SJSA1 (cell line): ENCODE data around the gene STARD3. TPM values are rescaled to one million over a fixed set of nuclear protein-coding genes. Genes with fewer than 3 reads are reported as not detected.

Experiments used
- DNase-seq, 2 experiments: peaks; one replicate each; pipeline ENCODE4 v3.0.0-alpha.2; 2015 to 2020; ENCODE audit warnings: low spot score in 2 of 2, low read depth in 1 of 2
- H3K27ac ChIP-seq: fragments of 250-450 bp; sonication (Bioruptor Pico); 2 replicates; pipeline ENCODE4 v1.5.1; 2020; ENCODE audit warnings: mild to moderate bottlenecking, moderate library complexity
- H3K27me3 ChIP-seq: fragments of 250-450 bp; sonication (Bioruptor Pico); replicated peaks from 2 replicates; pipeline ENCODE4 v1.5.1; 2020; ENCODE audit warnings: mild to moderate bottlenecking, moderate library complexity
- H3K36me3 ChIP-seq: fragments of 250-450 bp; sonication (Bioruptor Pico); 2 replicates; pipeline ENCODE4 v1.5.1; 2020; ENCODE audit warnings: mild to moderate bottlenecking
- H3K4me1 ChIP-seq: fragments of 250-450 bp; sonication (Bioruptor Pico); replicated peaks from 2 replicates; pipeline ENCODE4 v1.6.1; 2021; ENCODE audit warnings: mild to moderate bottlenecking
- H3K4me3 ChIP-seq: fragments of 250-450 bp; sonication (Bioruptor Pico); 2 replicates; pipeline ENCODE4 v1.5.1; 2020; ENCODE audit warnings: mild to moderate bottlenecking
- H3K9me3 ChIP-seq: fragments of 250-450 bp; sonication (Bioruptor Pico); replicated peaks from 2 replicates; pipeline ENCODE4 v1.5.1; 2020; ENCODE audit warnings: mild to moderate bottlenecking
- total RNA-seq: library from RNA; depleted of rRNA; stranded (reverse); fragments of >200 nt; shearing (Covaris generic); gene quantifications from 2 replicates; pipeline ENCODE4 v1.2.3, GENCODE V29; 2014

The STARD3 gene
- total RNA-seq, 1 experiment from 2014 or later = 27.8 TPM

- Histone ChIP-seq H3K4me3 (no peak overlapping the region), H3K36me3 (no peaks in the 10 kb centered on the region; the same call in 1 of the 2 replicates), H3K27me3 (no peaks in the 10 kb centered on the region), H3K27ac (no peak overlapping the region), H3K4me1 (peaks cover 14% of the 10 kb centered on the region), H3K9me3 (no peaks in the 10 kb centered on the region)
- DNase-seq = no peak
Observed at GRCh38 chr17:39642291-39643074, 5.5 kb downstream of the STARD3 start.

- Histone ChIP-seq H3K36me3 (no peaks in the 10 kb centered on the region; the same call in 1 of the 2 replicates), H3K27me3 (no peaks in the 10 kb centered on the region), H3K27ac (no peak overlapping the region), H3K4me1 (peaks cover 8% of the 10 kb centered on the region), H3K4me3 (no peak overlapping the region), H3K9me3 (no peaks in the 10 kb centered on the region)
- DNase-seq = no peak
Observed at GRCh38 chr17:39643271-39643670, 6.3 kb downstream of the STARD3 start.

- H3K36me3 ChIP-seq = no peaks in the 10 kb centered on the region; the same call in 1 of the 2 replicates
- no peaks in the 10 kb centered on the region for H3K9me3 ChIP-seq
- no peak overlapping the region for H3K4me3 ChIP-seq
- no peak for DNase-seq
- no peak overlapping the region for H3K27ac ChIP-seq
- no peaks in the 10 kb centered on the region for H3K27me3 ChIP-seq
- H3K4me1 ChIP-seq = peaks cover 11% of the 10 kb centered on the region
Observed at GRCh38 chr17:39647256-39647655, 10.3 kb downstream of the STARD3 start.

- Histone ChIP-seq H3K36me3 (peaks cover 4% of the 10 kb centered on the region), H3K27ac (no peak overlapping the region)
Observed at GRCh38 chr17:39648616-39649366, 11.8 kb downstream of the STARD3 start.

GRCh38 chr17:39650121-39650579 lies 13.2 kb downstream of the STARD3 start:
- peaks cover 8% of the 10 kb centered on the region for H3K36me3 ChIP-seq
- H3K27me3 ChIP-seq = no peaks in the 10 kb centered on the region
- DNase-seq = no peak
- no peak overlapping the region for H3K4me3 ChIP-seq
- H3K27ac ChIP-seq = no peak overlapping the region
- no peaks in the 10 kb centered on the region for H3K9me3 ChIP-seq
- H3K4me1 ChIP-seq = peaks cover 17% of the 10 kb centered on the region

More at GRCh38 chr17:39648616-39649366, 11.8 kb downstream of the STARD3 start:
- no peaks in the 10 kb centered on the region for H3K27me3 ChIP-seq
- DNase-seq = no peak
- no peak overlapping the region for H3K4me3 ChIP-seq
- peaks cover 17% of the 10 kb centered on the region for H3K4me1 ChIP-seq
- no peaks in the 10 kb centered on the region for H3K9me3 ChIP-seq

GRCh38 chr17:39651923-39652586 lies 15.1 kb downstream of the STARD3 start:
- Histone ChIP-seq H3K4me1 (peaks cover 17% of the 10 kb centered on the region), H3K4me3 (no peak overlapping the region), H3K27ac (no peak overlapping the region), H3K27me3 (no peaks in the 10 kb centered on the region), H3K9me3 (no peaks in the 10 kb centered on the region), H3K36me3 (peaks cover 8% of the 10 kb centered on the region)
- DNase-seq = no peak

- H3K4me3 ChIP-seq = no peak overlapping the region
- H3K36me3 ChIP-seq = peaks cover 8% of the 10 kb centered on the region
- no peak overlapping the region for H3K27ac ChIP-seq
- no peaks in the 10 kb centered on the region for H3K9me3 ChIP-seq
- DNase-seq = no peak
- H3K4me1 ChIP-seq = peaks cover 17% of the 10 kb centered on the region
- no peaks in the 10 kb centered on the region for H3K27me3 ChIP-seq
Observed at GRCh38 chr17:39652587-39653315, 15.8 kb downstream of the STARD3 start.

GRCh38 chr17:39653316-39653661 lies 16.3 kb downstream of the STARD3 start:
- peaks cover 8% of the 10 kb centered on the region for H3K36me3 ChIP-seq
- H3K4me1 ChIP-seq = peaks cover 17% of the 10 kb centered on the region
- H3K27ac ChIP-seq = no peak overlapping the region
- no peaks in the 10 kb centered on the region for H3K27me3 ChIP-seq
- no peaks in the 10 kb centered on the region for H3K9me3 ChIP-seq
- no peak overlapping the region for H3K4me3 ChIP-seq
- no peak for DNase-seq

GRCh38 chr17:39653662-39654331 lies 16.9 kb downstream of the STARD3 start:
- no peaks in the 10 kb centered on the region for H3K9me3 ChIP-seq
- peak; percentile 29 to 74 for DNase-seq
- no peak overlapping the region for H3K27ac ChIP-seq

GRCh38 chr17:39655105-39655504 lies 18.2 kb downstream of the STARD3 start:
- no peak for DNase-seq
- Histone ChIP-seq H3K9me3 (no peaks in the 10 kb centered on the region), H3K36me3 (peaks cover 12% of the 10 kb centered on the region)

More at GRCh38 chr17:39653662-39654331, 16.9 kb downstream of the STARD3 start:
- peaks cover 17% of the 10 kb centered on the region for H3K4me1 ChIP-seq
- H3K27me3 ChIP-seq = no peaks in the 10 kb centered on the region
- H3K36me3 ChIP-seq = peaks cover 8% of the 10 kb centered on the region
- H3K4me3 ChIP-seq = no peak overlapping the region

GRCh38 chr17:39658346-39658745 lies 21.4 kb downstream of the STARD3 start:
- Histone ChIP-seq H3K4me1 (peaks cover 2% of the 10 kb centered on the region; the same call in 1 of the 2 replicates), H3K9me3 (no peaks in the 10 kb centered on the region), H3K27ac (no peak overlapping the region), H3K27me3 (no peaks in the 10 kb centered on the region), H3K4me3 (no peak overlapping the region), H3K36me3 (peaks cover 26% of the 10 kb centered on the region)
- no peak for DNase-seq

More at GRCh38 chr17:39655105-39655504, 18.2 kb downstream of the STARD3 start:
- Histone ChIP-seq H3K4me3 (no peak overlapping the region), H3K27me3 (no peaks in the 10 kb centered on the region), H3K27ac (no peak overlapping the region), H3K4me1 (peaks cover 17% of the 10 kb centered on the region)

- Histone ChIP-seq H3K9me3 (no peaks in the 10 kb centered on the region), H3K36me3 (peaks cover 22% of the 10 kb centered on the region), H3K4me1 (no peaks in the 10 kb centered on the region), H3K4me3 (no peak overlapping the region), H3K27ac (no peak overlapping the region), H3K27me3 (no peaks in the 10 kb centered on the region)
- DNase-seq = no peak
Observed at GRCh38 chr17:39658760-39659159, 21.8 kb downstream of the STARD3 start.
